ENCODE data around the gene SPACA9. TPM values are rescaled to one million over a fixed set of nuclear protein-coding genes. Genes with fewer than 3 reads are reported as not detected.

The SPACA9 gene
- total RNA-seq, 4 donors from 2014 or later: 2.9 to 3.8 (median 3.3) TPM

DNA sequence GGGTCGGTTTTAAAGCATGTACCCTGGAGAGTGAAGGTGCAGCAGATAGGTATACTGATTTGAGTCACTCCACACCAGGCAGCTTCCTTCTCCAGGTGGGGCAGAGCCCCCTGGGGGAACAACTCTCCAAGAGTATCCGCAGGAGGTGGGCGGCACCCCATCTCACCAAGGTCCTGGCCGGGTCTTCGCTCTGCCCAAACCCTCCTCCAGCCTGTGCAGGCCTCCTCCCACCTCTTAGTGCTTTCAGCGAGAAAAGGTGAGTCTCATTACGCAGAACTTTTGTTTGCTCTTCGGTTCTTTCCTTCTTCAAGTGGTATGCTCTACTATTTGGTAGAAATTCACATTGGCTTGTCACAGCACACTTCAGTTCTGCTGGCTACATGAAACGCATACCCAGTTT lies 13.7 kb downstream of the SPACA9 start:
- DNase-seq (ENCODE audit: low spot score) (no peak), ATAC-seq (ENCODE audit: low FRiP score) (no peak)
- no peak for TF ChIP-seq CTCF (IDR thresholded peaks at IDR 0.05)

DNA sequence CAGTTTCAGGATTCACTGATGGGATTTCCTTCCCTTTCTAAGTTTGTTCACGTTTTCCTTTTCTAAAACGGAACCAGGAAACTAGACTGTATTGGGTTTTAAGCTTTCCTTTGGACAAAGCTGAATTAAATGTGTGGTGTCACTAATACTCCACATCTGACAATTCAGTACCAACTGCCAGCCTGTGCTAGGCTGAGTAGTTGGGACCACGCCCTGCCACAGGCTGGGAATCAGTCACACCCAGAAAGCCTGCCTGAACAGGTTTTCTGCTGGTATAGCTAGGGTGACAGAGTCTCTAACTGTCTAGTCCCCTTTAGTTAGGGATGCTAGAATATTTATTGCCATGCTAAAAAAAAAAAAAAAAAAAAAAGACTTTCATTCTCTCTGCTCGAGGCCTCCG lies 15.6 kb downstream of the SPACA9 start:
- ATAC-seq (ENCODE audit: low FRiP score) (no peak), DNase-seq (ENCODE audit: low spot score) (no peak)
- TF ChIP-seq CTCF (IDR thresholded peaks at IDR 0.05): no peak

DNA sequence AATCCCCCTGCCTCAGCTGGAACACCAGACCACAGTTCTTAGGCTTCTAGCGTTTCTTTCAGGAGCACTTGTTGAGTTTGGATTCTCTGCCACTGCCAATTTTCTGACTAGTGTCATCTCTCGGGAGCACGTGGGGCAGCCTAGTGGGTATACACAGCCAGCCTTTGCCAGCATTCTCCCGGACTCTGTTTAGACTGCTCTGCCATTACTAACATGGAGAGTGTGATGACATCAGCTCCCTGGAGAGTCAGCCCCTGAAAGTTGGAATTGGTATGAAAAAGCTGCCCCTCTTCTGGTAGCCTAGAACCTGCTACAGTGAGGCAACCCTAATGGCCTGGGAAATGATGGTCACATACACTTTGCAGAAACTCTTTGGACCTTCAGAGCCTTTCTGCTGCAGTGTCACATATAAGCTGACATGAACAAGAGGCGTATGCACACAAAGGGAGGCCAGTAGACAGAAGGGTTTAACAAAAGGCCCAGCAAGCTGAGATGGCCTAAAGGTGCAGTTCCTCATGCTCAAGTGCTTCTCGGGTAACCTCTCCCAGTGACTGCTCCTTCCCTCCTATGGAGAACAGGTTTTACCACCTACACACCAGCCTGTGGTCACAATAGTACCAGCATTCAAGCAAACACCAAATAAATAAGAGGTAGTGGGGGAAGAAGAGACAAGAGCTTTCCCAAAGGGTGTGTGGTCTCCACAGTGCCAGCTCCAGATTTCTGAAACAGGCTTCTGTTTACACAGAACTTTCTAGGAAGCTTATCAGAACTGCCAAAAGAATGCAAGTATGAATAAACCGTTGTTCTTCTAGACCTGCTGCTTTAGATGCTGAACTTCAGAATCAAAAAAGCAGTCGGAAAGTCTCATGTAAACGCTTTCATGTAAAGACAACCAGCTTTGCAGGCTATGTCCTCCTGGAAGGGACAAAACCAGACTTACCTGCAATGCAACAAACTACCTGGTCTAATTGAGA lies 16.5 kb downstream of the SPACA9 start:
- DNase-seq (ENCODE audit: low spot score) (no peak), ATAC-seq (ENCODE audit: low FRiP score) (no peak)
- no peak for TF ChIP-seq CTCF (IDR thresholded peaks at IDR 0.05)

GRCh38 chr9:132896264-132896663 lies 17.6 kb downstream of the SPACA9 start:
- DNase-seq (ENCODE audit: low spot score): no peak
- no peak for ATAC-seq (ENCODE audit: low FRiP score)
- no peak for TF ChIP-seq CTCF (IDR thresholded peaks at IDR 0.05)

DNA sequence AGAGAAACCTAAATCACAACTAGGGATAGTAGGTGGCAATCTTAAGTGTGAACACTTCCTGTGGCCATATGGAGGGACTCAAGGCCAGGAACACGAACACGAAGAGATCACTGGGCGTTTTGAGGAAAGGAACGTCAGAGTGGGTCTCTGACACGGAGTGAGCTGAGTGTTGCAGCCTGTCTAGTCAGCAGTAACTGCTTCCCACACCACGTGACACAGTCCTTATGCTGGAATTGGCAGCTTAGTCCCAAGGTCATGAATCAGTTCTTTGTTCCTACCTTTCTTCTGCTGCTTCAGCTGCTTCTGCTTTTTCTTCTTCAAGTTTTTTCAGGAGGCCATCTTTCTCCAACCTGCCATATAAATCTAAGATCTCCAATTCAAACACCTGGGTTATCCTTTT lies 18.2 kb downstream of the SPACA9 start:
- ATAC-seq (ENCODE audit: low FRiP score) (no peak), DNase-seq (ENCODE audit: low spot score) (no peak)
- no peak for TF ChIP-seq CTCF (IDR thresholded peaks at IDR 0.05)

GRCh38 chr9:132898051-132898450 lies 19.4 kb downstream of the SPACA9 start:
- DNase-seq (ENCODE audit: low spot score) (no peak), ATAC-seq (ENCODE audit: low FRiP score) (no peak)
- TF ChIP-seq CTCF (IDR thresholded peaks at IDR 0.05): no peak

Data from omental fat pad (tissue), 4 donors.